Fibroblast of skin of left quadriceps (primary cell): Measurements from ENCODE around the gene LRRC32.
"Not testable (repeated sequence)": the region's sequence is repeated elsewhere in the genome, so short reads cannot be mapped to it uniquely, and the experiment has no call there.

Experiments
- DNase-seq, 2 experiments: peaks; one replicate each; pipeline ENCODE4 v3.0.0-alpha.2; 2013; ENCODE audit warnings: low read depth in 2 of 2

Gene LRRC32

GRCh38 chr11:76629116-76629852 lies 41.3 kb downstream of the LRRC32 start:
- DNase-seq, result peak in 1 of 2 experiments; percentile 36

DNA sequence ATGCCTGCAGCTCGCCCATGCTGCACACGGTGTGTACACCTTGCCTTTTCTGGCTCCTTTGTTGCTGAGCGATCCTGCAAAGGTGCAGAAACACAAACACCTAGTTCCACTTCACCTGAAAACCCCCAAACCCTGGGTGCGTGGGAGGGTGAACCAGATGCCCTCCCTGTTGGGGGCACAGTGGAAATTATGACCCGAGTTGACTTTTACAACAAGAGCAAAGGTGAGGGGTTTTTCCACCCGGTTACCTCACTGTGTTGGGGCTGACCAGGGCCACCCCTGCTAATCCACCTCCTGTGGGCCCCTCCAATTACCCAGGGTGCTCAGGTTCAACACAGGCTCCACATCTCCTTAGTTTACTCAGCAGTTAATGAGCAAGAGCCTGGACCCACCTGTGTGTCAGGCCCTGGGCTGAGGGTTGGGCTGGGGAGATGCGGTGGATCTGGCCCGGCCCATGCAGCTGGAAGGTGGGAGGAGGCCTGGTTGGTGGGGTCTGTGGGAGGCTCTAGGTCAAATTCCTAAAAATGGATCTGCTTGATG lies 42.1 kb downstream of the LRRC32 start:
- DNase-seq, result no peak

GRCh38 chr11:76627606-76628005 lies 42.9 kb downstream of the LRRC32 start:
- no peak for DNase-seq

DNA sequence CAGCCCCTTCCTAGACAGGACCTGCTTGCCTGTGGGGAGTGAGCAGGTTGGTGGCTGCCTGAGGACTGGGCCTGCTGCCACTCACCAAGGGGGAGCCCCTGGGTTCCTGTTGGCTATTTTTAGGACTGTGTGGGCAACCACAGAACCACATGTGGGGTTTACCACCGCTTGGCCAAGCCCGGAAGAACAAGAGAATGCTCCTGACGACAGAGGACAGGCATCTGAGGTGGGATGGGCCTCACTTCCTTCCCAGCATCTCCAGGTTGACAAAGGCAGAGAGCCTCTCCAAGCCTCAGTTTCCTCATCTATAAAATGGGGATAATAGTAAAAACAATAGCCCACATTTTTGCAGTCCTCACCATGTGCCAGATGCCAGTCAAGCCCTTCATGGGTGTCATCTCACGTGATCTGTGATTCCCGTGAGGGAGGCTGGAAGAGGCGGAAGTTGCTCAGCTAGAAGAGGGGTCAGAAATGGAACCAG lies 43.6 kb downstream of the LRRC32 start:
- no peak for DNase-seq

DNA sequence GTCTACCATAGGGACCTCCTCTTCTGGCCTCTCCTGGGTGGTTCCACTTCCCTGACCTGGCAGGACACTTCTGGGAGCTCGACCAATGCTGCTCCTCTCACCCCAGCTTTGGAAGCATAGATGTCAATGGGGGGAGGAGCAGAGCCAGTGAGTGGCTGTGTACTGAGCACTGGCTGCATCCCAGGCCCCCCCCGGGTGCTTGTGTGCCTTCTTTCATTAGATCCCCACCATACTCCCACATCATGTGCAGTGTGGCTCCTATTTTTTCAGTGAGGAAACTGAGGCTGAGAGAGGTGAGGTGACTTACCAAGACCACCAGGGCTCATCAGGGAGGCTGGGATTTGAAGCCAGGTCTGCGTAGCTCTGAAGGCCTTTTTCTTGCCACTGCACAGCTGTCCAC lies 44.3 kb downstream of the LRRC32 start:
- no peak for DNase-seq

- DNase-seq, result no peak
Observed at GRCh38 chr11:76625472-76626186, 44.9 kb downstream of the LRRC32 start.

GRCh38 chr11:76624500-76625379 lies 45.8 kb downstream of the LRRC32 start:
- DNase-seq, result no peak

GRCh38 chr11:76623884-76624419 lies 46.6 kb downstream of the LRRC32 start:
- no peak for DNase-seq

- no peak for DNase-seq
Observed at GRCh38 chr11:76623171-76623883, 47.2 kb downstream of the LRRC32 start.

- no peak for DNase-seq
Observed at GRCh38 chr11:76622493-76623094, 48.0 kb downstream of the LRRC32 start.

GRCh38 chr11:76621868-76622267 lies 48.7 kb downstream of the LRRC32 start:
- DNase-seq, result no peak

DNA sequence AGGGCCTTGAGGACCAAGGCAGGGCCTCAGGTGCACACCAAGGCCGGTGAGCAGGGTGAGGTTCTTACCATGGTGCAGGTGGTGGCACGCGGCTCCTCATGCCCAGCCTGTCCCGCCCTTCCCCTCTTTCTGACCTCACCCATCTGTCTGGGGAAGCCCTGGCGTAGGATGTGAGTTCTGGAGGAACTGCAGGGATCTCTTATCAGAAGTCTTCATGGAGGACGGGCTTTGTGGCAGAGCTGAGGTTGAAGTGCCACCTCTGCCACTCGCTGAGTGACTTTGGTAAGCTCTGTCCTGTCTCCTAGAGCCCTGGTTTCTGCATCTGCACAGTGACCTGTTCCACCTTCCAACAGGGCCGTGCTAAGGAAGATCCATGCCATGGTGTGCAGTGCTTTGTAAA lies 49.1 kb downstream of the LRRC32 start:
- no peak for DNase-seq

DNA sequence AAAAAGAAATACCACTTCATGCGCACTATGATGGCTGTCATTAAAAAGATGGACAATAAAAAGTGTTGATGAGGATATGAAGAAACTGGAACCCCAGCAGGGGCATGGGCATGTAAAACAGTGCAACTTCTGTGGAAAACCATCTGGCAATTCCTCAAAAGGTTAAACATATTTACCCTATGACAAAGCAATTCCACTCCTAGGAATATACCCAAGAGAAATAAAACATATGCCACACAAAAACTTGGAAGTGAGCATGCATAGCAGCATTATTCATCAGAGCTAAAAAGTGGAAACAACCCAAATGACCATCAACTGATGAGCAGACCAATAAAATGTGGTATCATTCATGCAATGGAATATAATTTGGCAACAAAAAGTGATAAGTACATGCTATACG lies 50.1 kb downstream of the LRRC32 start:
- DNase-seq, result peak; percentile 85 to 86

DNA sequence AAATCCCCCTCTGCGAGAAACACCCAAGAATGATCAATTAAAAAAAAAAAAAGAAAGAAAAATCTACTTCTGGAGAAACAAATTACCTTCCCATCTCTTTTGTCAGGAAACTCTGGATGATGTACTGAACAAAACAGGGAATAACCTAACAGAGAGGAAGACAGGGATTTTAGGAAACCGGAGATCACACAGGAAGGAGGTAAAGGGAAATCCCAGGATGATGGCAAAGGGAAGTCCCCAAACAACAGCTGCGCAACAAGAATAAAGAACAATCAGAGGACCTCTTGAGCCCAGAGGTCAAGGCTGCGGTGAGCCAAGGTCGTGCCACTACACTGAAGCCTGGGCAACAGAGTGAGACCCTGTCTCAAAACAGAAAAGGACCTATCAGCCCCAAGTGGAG lies 50.7 kb downstream of the LRRC32 start:
- DNase-seq, result not testable (repeated sequence)

- peak in 1 of 2 experiments; percentile 69 for DNase-seq
Observed at GRCh38 chr11:76617553-76618265, 52.8 kb downstream of the LRRC32 start.

GRCh38 chr11:76616676-76617552 lies 53.6 kb downstream of the LRRC32 start:
- no peak for DNase-seq

DNA sequence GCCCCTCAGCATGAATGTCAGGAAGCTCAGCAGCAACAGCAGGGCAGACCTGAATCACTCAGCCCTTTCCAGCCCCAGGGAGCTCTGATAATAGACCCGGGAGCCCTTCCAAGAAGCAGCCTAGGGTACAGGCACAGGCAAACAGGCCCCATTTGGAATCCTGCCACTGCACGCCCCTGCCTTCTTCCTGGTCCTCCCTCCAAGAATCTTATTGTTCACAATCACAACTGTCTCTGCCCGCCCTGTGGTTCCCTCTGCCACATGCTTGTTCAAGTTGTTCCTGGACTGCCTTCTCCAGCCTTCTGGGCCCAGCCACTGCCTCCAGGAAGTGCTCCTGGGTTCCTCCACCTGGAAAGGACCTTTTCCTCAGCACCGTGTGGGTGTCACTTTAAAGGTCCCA lies 54.6 kb downstream of the LRRC32 start:
- DNase-seq, result no peak

GRCh38 chr11:76614471-76615179 lies 55.9 kb downstream of the LRRC32 start:
- DNase-seq, result no peak
